ENCODE data around the gene KNDC1. TPM values are rescaled to one million over a fixed set of nuclear protein-coding genes. Genes with fewer than 3 reads are reported as not detected.

The KNDC1 gene
- total RNA-seq, 1 donor from 2014 or later: 0.25 TPM

DNA sequence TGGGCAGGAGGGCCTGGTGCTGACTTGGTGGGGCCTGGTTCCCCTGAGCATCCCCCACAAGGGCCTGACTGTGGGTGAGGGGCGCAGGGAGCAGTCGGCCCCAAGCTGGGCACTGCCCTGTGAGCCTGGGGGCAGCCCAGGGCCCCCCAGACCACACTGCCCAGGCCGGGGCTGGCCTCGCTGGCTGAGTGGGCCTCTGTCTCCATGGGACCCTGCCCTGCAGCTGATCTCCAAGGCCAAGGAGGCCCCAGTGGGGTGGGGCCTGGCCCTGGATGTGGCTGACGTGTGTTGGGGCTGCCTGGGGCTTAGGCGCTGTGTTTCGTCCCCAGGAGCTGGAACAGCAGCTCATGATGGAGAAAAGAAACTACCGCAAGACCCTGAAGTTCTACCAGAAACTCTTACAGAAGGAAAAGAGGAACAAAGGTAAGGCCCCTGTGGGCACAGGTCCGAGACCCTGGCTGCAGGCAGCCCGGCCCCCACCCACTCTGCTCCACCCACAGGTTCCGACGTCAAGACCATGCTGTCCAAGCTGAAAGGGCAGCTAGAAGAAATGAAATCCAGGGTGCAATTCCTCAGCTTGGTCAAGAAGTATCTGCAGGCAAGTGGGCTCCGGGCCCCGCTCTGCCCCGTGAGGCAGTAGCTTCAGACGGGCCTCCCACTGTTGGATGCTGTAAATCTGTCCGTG, 46.5 kb downstream of the KNDC1 start:
- no peak for DNase-seq (ENCODE audit: low read depth)

DNA sequence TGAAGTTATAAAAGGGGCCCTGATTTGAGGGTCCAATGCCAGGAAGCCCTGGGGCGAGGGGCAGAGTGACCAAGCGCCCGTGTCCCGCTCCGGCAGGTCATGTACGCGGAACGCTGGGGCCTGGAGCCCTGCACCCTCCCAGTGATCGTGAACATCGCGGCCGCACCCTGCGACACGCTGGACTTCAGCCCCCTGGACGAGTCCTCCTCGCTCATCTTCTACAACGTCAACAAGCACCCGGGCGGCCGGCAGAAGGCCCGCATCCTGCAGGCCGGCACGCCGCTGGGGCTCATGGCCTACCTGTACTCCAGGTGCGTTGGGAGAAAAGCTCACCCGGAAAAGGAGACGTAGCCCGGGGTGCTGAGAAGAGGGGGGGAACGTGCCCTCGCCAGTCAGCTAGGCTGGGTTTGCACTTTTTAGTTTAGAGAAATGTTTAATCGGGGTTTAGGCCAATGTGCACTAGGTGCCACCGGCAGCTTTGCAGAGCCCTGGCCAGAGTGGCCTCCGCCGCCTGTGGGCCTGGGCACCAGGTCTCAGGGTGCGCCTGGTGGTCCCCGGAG, 47.1 kb downstream of the KNDC1 start:
- DNase-seq (ENCODE audit: low read depth): no peak

DNA sequence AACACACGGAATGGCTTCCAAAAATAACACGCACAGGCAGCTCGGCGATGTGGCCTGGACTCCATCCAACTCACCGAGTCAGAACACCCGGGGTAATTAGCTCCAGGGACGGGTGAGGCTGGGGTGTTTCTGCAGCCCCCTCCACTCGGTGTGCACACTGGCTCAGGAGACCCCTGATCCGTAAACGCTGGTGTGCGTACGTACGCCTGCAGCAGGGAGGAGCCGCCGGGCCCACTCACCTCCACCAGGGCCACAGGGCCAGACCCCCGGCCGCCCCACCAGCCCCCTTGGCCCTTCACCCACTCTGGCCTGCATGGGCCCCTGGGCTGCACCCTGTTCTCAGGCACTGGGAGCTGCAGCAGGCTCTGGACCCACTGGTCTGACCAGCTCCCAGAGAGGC, 47.6 kb downstream of the KNDC1 start:
- no peak for DNase-seq (ENCODE audit: low read depth)

DNA sequence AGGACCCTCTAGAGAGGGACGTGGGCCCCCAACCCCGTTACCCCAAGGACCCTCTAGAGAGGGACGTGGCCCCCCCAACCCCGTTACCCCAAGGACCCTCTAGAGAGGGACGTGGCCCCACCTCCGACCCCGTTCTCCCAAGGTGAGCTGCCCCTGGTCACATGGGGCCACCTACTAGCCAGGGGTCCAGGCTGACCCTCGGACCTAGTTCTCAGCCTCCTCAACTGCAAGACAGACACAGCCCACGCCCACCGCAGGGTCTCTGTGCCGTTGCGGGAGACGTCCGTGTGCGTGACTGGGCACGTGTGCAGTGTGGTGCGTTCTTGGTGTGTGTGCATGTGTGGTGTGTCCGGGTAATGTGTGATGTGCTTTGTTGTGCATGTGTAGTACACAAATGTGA, 48.4 kb downstream of the KNDC1 start:
- DNase-seq (ENCODE audit: low read depth): no peak

DNA sequence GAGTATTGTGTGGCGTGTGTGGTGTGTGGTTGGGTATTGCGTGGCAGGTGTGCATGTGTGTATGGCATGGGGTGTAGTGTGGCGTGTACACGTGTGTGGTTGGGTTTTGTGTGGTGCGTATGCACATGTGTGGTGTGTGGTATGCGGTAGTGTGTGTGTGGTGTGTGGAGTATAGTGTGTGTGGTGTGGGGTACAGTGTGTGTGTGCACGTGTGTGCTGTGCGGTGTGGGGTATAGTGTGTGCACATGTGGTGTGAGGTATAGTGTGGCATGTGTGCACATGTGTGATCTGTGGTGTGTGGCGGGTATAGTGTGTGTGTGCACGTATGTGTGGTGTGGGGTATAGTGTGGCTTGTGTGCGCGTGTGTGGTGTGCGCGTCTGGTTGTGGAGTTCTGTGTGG, 49.1 kb downstream of the KNDC1 start:
- DNase-seq (ENCODE audit: low read depth): no peak

DNA sequence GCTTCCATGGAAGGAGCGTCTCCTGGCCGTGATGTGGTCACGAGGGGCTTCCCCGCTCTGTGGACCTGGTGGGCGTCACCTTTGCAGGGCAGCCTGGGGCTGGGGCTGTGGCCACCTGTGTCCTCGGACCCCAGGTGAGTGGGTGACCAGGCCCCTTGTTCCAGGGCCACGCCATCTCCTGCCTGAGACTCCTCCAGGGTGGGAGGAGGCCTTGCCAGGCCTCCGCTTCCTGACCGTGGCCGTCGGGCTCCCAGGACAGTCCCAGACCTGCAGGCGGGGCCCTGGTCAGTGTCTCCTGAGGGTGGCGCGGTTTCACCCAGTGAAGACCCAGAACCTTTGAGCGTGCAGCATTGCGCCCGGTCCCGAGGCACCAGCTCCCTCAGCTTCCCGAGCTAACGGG, 49.6 kb downstream of the KNDC1 start:
- no peak for DNase-seq (ENCODE audit: low read depth)

DNA sequence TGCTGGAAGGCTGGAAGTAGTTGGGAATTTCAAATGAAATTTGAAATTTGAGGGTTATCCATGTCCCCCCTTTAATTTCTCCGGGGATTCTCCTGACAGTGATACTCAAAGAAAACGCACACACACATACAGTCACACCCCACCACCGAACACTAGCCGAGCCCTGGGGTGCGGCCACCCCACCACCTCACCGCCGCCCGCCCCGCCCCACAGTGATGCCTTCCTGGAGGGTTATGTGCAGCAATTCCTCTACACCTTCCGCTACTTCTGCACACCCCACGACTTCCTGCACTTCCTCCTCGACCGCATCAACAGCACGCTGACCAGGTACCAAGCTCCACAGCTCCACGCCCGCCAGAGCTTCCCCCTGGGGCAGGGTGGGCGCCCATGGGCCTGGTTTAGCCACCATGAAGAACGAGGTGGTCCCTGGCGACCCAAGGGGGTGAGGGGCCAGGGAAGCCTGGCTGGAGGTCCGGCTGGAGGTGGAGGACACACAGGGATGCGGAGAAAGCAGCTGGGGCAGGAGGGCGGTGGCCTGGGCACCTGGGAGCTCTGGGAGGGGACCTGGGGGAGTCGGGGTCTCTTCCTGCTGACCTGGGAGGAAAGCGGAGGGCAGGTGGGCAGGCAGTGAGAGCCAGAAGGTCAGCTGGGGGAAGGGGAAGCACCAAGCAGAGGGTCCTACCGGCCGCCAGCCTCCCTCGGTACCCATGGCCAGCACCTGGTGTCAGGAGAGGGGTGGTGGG, 50.5 kb downstream of the KNDC1 start:
- no peak for DNase-seq (ENCODE audit: low read depth)

DNA sequence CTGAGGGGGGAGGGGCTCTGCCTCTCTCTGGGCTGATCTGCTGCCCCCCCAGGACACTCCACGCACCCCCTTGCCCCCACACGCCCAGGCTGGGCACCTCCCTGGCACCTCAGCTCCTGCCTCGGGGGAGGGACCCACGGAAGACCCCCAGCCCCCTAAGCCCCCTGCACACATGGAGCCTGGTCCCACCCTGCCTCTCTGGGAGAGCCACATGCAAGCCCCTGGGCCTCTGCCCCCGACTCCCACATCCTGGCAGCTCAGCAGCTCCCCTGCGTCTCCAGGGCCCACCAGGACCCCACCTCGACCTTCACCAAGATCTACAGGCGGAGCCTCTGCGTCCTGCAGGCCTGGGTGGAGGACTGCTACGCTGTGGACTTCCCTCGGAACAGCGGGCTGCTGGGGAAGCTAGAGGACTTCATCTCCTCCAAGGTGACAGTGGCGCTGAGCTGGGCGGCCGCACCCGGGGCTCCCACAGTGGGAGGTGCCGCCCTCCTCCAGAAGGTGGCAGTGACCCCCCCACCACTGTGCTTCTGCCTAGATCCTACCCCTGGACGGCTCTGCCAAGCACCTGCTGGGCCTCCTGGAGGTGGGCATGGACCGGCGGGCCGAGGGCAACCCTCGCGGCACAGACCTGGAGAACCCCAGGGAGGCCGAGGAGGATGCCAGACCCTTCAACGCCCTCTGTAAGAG, 51.3 kb downstream of the KNDC1 start:
- DNase-seq (ENCODE audit: low read depth): no peak

DNA sequence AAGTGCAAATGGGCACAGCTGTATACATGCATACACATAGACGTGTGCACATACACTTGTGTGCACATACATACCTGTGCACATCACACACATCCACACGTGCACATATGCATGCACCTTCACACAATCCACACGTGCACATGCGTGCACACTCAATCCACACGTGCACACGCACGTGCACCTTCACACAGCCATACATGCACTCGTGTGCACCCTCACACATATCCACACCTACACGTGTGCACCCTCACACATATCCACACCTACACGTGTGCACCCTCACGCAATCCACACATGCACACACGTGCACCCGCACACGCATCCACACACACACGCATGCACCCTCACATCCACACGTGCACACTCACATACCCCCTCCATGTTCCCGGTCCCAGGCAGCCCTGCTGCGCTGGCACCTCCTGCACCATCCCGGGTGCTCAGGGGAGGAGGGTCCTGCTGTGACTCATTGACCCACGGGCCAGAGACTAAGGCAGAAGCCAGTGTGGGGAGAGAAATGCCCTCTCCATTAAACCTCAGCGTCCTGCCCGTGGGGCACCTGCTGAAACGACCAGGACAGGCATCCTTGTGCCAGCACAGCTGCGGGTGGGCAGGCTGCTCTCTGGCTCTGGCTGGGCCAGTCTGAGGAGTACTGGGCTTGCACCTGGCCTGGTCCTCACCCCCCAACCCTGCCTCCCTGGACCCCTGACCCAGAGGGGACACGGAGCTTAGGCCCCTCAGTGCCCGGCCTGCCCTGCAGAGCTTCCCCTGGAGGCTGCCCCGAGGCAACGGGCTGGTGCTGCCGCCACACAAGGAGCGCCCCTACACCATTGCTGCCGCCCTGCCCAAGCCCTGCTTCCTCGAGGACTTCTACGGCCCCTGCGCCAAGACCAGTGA, 52.2 kb downstream of the KNDC1 start:
- no peak for DNase-seq (ENCODE audit: low read depth)

DNA sequence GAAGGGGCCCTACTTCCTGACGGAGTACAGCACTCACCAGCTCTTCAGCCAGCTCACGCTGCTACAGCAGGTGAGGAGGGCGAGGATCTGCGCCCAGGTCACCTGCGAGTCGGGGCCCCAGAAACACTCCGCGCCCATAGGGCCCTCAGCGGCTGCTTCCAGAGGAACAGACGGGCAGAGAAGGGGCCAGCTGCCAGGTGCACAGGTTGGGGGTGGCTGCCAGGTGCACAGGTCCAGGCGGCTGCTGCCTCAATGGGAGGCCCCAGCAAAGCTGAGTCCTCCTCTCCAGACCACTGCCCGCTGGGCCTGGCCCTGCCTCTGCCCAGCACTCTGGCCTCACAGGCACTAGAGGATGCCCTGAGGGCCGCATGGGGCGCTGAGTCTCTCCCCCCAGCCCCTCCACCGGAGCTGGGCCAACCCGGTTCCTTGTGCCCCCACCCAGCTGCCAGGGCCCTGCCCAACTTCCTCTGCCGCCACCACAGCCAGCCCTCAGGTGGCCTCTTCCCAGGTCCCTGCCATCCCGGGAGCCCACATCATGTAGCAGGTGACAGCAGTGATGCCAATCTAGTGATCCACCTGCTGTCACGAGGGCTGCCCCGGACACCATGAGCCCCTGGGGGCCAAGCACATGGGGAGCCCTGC, 53.0 kb downstream of the KNDC1 start:
- DNase-seq (ENCODE audit: low read depth): no peak

DNA sequence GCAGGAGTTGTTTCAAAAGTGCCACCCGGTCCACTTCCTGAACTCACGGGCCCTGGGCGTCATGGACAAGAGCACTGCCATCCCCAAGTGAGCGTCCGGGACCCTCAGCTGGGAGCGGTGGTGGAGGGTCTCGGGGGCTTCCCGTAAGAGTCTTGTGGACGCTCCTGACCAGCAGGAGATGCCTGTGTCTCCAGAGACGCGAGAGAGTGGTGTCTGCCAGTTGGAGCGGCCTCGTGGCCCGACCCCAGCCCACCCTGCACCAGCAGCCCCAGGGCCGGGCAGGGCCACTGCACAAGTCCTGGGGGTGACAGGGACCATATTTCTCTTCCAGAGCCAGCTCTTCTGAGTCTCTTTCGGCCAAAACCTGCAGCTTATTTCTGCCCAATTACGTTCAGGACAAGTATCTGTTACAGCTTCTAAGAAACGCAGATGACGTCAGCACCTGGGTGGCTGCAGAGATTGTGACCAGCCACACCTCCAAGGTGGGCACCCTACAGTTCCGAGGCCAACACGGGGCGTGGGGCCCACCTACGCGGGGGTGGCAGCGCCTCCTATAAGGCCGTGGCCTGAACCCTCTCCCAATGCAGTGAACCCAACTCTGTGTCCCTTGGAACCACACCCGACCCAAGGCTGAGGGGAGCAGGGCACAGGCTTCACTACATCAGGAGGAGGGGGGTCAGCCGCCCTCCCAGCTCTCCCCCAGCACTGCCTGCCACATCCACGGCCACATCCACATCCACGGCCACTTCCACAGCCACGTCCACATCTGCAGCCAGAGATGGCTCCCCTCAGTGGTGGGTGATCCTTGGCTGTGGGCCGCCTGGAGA, 53.8 kb downstream of the KNDC1 start:
- no peak for DNase-seq (ENCODE audit: low read depth)

DNA sequence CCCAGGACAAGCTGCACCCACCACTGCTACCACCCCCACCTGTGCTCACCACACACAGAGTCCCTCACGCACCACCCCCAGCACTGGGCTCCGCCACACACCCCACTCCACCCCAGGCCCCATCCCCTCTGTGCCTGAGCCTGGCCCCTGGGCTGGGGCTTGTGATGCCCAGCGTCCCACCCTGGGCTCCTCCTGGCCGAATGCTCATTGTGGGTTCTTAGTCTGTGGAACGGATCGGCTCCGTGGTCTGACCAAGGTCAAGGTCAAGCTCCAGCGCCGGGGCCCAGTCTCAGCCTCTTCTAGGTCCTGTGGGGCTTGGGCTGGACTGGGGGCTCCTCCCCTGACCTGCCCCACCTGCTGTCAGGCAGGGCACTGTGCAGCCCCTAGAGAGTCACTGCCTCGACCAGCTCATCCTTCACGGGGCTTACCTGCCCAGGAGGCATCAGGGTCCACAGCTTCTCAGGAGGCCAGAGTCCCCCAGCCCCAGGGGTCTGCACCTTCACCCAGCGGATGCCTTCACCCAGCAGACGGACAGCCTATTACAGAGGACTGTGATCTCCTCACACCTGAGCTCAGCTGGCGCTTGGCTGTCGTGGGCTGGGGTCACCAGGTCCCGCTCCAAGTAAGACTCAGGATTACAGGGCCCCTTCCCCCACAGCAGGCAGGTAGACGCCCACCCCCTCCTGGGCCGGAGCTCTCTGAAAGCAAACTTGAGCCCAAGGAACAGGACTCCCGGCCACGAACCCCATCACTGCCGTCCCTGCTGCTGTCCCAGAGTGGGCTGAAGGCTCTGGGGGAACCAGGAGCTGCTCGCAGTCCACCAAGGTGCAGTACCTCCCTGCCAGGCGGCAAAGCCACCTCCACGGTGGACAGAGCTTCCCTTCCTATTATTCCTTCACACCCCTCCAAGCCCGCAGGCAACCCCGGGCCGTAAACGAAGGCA, 54.7 kb downstream of the KNDC1 start:
- no peak for DNase-seq (ENCODE audit: low read depth)

DNA sequence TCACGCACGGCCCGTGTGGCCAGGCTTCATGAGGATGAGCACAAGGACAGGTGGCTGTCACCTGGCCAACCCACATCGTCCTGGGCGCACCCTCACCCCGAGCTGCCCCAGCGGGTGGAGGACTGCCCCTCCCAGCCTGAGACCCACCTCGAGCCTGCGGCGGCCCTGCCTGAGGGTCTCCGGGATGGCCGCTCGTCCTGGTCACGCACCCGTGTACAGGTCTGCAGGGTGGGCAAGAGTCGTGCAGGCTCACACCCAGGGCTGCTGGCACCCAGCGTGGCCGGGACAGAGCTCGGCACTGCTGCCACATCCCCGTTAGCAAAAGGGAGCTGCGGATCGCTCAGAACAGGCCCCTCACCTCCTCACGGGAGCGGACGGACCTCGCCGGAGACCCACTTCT, 55.6 kb downstream of the KNDC1 start:
- no peak for DNase-seq (ENCODE audit: low read depth)

DNA sequence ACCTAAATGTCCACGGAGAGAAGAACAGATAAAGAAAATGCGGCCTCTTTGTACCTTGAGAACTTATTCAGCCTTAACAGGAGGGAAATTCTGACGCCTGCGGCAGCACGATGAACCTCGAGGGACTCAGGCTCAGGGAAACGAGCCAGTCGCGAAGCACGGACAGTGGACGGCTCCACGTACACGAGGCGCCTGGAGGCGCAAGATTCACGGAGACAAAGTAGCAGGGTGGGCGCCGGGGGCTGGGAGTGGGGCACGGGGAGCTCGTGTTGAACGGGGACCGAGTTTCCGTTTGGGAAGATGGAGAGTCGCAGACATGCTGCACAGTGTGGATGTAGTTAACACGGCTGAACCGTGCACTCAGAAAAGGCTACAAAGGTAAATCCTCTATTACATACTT, 56.8 kb downstream of the KNDC1 start:
- no peak for DNase-seq (ENCODE audit: low read depth)

DNA sequence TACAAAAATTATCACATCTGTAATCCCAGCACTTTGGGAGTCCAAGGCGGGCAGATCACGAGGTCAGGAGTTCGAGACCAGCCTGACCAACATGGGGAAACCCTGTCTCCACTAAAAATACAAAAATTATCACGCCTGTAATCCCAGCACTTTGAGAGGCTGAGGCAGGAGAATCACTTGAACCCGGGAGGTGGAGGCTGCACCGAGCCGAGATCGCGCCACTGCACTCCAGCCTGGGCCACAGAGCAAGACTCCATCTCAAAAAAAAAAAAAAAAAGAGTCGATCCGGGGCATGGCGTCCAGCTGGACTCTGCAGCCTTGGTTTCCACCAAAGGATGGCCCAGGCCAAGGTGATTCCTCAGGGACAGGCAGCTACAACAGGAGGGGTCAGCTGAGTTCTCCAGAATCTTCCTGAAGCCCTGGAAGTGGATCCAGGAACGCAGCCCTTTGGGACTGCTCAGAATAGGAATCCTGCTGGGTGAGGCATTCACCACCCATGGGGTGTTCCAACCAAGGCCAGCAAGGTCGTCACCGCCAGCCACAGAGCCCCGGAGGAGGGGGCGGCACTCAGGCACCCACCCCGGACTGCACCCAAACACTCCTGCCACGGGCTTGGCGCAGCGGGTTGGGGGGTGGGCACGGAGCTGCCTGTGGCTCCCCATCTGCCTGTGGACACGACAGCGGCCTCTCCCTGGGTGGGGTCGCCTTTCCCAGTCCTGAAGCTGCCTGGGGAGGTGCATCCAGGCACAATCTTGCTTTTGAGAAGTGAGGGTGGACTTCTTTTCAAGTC, 58.0 kb downstream of the KNDC1 start:
- no peak for DNase-seq (ENCODE audit: low read depth)

DNA sequence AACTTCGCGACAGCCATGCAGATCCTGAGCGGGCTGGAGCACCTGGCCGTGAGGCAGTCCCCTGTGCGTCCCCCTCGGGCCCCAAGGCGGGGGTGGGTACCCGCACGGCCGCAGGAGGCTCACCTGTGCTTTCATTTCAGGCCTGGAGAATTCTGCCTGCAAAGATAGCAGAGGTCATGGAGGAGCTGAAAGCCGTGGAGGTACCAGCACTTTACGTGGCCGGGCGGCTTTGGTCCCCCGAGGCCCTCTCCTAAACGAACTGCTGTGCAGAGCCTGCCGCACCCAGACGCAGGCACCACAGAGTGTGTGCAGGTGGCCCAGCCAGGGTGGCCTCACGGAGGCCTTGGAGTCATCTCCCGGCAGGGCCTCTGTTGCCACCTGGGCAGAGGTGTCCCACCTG, 58.9 kb downstream of the KNDC1 start:
- no peak for DNase-seq (ENCODE audit: low read depth)

DNA sequence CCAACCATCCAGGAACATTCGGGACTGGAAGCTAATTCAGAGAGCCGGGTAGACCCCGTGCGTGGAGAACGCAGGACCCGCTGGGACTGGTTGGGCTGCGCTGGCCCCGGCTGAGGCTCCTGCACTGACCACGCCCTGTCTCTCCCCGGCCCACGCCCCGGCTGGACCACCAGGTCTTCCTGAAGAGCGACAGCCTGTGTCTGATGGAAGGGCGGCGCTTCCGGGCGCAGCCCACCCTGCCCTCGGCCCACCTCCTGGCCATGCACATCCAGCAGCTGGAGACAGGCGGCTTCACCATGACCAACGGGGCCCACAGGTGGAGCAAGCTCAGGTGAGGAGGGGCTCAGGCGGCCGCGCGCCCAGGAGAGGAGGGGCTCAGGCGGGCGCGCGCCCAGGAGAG, 59.8 kb downstream of the KNDC1 start:
- DNase-seq (ENCODE audit: low read depth): no peak

DNA sequence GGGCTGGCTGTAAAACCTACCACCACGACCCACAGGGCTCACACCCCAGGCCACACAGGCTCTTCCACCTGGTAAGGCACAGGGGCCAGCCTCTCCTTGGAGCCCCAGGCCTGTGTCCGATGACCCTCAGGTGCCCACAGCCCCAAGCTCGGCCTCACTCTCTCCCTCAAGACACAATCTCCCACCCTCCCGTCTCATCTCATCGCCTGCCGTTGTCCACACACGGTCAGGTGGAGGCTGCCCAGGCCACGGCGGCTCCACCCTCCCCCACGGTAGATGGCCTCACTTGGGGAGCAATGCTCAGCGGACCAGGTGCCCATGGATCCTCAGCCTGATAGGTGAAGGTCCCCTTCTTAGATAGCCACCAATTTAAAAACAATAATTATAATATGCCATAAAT, 61.3 kb downstream of the KNDC1 start:
- DNase-seq (ENCODE audit: low read depth): no peak
